NCI-H460 (cell line): Measurements from ENCODE around the gene TSEN15. TPM values are rescaled to one million over a fixed set of nuclear protein-coding genes. Genes with fewer than 3 reads are reported as not detected.

ENCODE experiments used
- DNase-seq: peaks from one replicate; pipeline ENCODE4 v3.0.0-alpha.2; 2016; ENCODE audit warnings: low read depth; ENCODE audit errors: extremely low read depth
- polyA plus RNA-seq: library from polyadenylated mRNA; depleted of rRNA; stranded (reverse); fragments of >200 nt; gene quantifications from 2 replicates; pipeline ENCODE4 v1.2.3, GENCODE V29; 2014; cell fraction: nucleus; rRNA removed
- total RNA-seq: library from RNA; depleted of rRNA; stranded (reverse); fragments of >200 nt; shearing (Covaris generic); gene quantifications from 2 replicates; pipeline ENCODE4 v1.2.3, GENCODE V29; 2014; rRNA removed

The TSEN15 gene
- 144 and 146 TPM in 2 replicates for total RNA-seq
- 93.1 and 103 TPM in 2 replicates for polyA plus RNA-seq

GRCh38 chr1:184051485-184052193, at the start of gene TSEN15:
Gene TSEN15 (plus strand): TSS chr1:184051730. CDS start chr1:184051756, 26 bp downstream.
- DNase-seq: peak; percentile 90

DNA sequence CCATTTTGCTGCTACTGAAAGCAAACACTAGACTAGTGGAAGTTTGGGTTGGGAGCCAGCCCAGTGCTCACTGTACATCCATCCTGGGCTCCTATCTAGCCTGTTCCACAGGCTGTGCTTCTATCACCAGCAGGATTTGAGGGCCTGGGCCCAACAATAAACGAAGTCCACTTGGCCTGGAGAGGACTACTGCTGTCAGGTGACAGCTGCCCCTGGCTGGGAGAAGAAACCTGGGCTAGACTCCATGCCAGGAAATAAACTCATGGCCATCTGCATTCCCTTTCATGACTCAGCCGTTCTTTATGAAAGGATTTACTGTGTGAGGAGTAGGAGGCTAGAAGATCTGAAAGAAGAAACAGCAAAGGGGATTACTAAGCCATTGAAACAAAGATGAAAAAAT, 49.5 kb upstream of the TSEN15 start:
- peak; percentile 46 for DNase-seq

- no peak for DNase-seq
Observed at GRCh38 chr1:184004935-184005334, 46.6 kb upstream of the TSEN15 start.

DNA sequence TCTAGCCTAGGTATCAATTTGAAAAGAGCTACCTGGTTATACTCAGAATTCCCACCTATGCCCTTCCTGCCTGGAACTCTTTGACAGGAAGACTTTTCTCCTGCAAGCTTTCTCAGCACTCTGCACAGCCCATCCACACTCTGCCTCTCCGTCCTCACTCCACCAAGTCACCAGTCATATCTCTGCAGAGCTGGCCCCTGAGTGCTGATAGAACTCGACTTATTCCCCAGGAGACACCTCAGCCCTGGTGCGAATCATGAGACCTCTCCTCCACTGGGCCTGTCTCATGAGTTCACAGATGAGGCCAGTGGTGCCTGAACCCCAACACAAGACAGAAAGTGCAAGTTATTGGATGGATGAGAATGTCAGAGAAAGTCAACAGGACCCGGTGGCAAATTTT, 46.0 kb upstream of the TSEN15 start:
- DNase-seq: no peak

DNA sequence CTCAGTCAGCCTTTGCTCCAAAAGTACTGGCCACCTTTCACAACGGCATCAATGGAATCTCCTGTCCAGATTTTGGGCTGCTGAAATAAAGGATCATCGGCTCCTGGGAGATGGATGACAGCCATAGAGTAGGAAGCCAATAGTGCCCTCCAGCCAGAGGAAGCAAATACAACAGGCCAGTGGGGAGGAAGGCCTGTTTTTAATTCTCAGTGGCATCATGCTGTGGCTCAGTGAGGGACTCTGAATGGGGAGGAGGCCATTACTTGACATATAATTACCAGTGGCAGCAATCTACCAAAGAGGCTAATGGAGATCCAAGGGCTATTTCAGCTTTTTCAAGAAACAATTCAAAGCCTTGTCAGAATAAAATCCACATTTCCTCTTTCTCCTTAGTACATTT, 40.7 kb upstream of the TSEN15 start:
- DNase-seq: no peak

- no peak for DNase-seq
Observed at GRCh38 chr1:184012187-184012586, 39.3 kb upstream of the TSEN15 start.

GRCh38 chr1:184014271-184014670, 37.3 kb upstream of the TSEN15 start:
- no peak for DNase-seq

DNA sequence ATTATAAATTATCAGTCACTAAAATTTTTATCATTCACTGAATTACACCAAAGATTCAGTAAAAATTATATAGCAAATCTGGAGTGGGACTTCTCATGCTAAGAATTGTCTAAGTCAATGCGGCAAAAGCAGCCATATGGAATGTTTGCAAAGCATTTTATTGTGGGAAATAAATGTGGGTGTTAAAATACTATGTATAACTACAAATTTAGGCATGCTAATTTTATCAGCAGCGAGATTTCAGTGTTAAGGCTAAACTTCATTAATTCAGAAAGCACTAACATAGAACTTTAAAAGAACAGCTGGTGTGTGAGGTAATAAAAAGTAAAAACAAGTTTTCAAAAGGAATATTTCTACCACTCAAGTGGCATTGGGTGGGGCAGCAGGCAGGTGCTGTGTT, 35.4 kb upstream of the TSEN15 start:
- DNase-seq: no peak

GRCh38 chr1:184017306-184017705, 34.2 kb upstream of the TSEN15 start:
- DNase-seq: no peak

GRCh38 chr1:184018622-184019021, 32.9 kb upstream of the TSEN15 start:
- no peak for DNase-seq

- no peak for DNase-seq
Observed at GRCh38 chr1:184019069-184019468, 32.5 kb upstream of the TSEN15 start.

- no peak for DNase-seq
Observed at GRCh38 chr1:184019506-184019905, 32.0 kb upstream of the TSEN15 start.

GRCh38 chr1:184020328-184020727, 31.2 kb upstream of the TSEN15 start:
- no peak for DNase-seq

- DNase-seq: no peak
Observed at GRCh38 chr1:184020855-184021254, 30.7 kb upstream of the TSEN15 start.

DNA sequence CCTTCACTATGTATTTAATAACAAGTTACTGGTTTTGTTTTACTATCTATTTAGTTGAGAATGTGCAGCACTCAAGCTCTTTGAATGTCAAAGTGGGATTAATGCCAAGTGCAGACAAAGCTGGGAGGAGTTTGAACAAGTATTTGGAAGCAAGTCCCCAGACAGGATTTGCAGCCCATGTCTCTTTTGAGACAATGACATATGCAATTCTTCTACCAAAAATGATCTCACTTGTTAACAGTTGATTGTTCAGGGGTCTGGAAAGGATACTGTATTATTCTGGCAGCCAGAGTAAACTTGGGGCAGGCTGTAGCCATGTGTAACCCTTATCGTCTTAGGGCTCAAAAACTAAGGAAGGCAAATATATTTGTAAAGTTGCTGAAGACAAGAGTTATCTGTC, 29.8 kb upstream of the TSEN15 start:
- no peak for DNase-seq

GRCh38 chr1:184022668-184023067, 28.9 kb upstream of the TSEN15 start:
- no peak for DNase-seq

GRCh38 chr1:184023171-184023570, 28.4 kb upstream of the TSEN15 start:
- DNase-seq: no peak

- DNase-seq: no peak
Observed at GRCh38 chr1:184025242-184025675, 26.3 kb upstream of the TSEN15 start.

DNA sequence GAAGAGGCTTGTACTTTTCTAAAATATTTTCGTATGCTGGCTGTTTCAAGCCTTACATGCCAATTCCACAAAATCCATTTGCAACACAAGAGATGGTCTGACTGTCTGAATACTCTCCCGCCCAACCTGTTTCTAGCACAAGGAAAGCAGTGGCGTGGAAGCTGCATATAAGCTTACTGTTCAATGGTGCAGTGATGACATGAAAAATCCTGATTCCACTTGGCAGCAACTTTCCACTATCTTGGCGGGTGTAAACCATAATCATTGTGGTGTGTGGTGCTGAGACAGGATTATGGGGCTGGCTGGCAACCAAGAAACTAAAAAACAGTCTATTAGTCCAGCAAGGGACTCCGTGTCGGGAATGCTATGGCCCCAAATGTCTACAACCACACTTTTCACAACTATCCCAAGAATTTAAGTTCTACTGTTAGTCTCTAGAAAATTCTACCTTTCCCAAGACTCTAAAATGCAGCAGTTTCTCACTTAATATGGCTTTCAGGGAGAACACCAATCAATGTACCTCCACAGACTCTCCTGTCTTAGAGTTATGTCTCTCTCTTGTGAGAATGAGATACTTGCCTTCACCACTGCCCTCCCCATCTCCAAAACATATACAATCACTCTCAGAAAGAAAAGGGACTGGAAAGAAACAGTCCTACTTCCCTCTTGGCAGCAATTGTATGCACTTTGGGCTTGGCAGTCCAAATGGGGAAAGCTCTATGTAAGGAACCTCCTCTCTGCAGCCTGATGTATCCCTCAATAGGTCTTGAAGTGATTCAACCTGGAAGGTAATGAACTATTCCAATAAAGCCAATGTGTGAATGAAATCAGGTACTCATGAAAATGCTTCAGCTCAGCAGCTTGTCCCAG, 23.5 kb upstream of the TSEN15 start:
- no peak for DNase-seq

DNA sequence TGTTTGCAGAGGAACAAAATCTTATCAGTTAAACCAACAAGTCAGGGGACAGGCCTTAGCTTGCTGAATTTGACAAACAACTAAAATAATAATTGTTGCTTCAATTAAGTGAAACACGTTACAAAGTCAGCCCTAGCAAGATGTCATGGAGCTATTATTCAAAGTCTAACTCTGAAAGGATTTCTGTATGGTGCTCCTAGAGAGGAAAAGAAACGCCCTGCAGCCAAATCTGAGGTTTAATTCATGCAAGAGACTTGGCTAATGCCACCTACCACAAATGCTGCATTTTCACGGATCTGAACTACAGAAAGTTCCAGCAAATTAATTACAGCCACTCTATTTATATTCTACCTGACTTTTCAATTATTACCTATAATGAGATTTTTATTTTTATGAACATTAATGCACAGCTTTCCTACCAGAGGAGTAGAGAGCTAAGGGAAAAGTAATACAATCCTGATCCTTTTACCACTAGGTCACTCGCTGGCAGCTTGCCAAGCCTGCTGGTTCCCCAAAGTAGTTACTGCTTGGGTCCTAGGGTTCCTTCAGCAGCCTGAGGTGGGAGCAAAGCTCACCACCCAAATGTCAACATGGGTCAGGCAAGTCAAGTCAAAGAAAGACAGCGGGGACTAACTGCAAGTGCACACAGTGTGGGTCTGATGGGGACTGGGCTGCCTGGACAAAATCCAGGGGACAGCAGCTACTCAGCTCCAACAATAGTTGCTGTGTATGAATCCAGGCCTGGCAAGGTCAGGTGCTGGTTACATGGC, 22.5 kb upstream of the TSEN15 start:
- DNase-seq: no peak
